ENCODE data around the gene ALOXE3.

The ALOXE3 gene

DNA sequence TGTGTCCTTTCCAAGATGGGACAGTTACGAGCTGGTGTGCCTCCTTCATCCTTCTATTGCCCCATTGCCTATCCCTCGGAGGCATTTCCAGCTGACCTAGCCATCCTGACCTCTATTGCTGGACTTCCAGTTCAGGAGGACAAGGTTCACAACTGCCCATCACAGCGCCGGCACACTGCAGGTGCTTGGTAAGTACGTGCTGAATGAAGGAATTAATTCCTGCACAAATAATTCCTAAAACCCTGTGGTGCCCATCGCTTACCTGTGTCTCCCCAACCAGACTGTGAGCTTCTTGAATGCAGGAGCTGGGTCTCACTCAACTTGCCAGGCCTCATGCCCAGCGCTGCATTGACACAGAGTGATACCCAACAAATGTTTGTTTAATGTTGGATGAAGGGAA is 66.5 kb downstream of the ALOXE3 start:
- no peak for DNase-seq (ENCODE audit: low read depth, low spot score)

DNA sequence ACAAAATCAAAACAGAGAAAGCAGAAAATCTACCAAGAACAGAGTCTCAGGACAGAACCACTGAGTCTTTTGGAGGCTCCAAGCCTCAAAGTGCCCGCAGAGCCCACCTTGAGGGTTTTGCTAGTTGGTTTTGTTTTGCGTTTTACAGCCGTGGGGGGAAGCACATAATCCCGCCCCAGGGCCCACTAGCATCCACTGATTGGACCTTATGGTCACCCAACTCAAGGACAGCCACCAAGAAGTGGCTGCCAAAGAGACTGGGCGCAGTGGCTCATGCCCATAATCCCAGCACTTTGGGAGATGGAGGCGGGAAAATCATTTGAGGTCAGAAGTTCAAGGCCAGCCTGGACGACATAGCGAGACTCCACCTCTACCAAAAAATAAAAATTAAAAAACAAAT is 69.6 kb downstream of the ALOXE3 start:
- no peak for DNase-seq (ENCODE audit: low read depth, low spot score)

DNA sequence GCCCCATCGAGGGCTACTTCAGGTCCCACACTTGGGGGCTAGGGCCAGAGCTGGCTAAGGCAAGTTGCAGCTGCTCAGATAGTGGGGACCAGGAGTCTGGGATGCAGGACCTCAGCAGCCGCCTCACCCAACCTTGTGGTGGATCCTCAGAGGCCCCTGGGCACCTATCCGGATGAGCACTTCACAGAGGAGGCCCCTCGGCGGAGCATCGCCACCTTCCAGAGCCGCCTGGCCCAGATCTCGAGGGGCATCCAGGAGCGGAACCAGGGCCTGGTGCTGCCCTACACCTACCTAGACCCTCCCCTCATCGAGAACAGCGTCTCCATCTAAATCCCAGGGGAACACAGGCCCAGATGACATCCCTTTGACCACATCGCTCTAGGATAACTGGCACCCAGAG is 70.1 kb downstream of the ALOXE3 start:
- no peak for DNase-seq (ENCODE audit: low read depth, low spot score)

DNA sequence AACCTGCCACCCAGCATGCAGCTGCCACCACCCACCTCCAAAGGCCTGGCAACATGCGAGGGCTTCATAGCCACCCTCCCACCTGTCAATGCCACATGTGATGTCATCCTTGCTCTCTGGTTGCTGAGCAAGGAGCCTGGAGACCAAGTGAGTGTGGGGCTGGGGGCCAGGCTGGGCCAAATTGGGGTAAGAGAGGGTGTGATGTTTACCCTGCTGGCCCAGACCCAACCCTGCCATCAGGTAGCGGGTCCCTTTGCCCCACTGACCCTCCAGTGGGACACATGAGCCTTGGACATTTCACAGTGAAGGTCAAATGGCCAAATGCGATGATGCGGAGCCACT is 70.6 kb downstream of the ALOXE3 start:
- DNase-seq (ENCODE audit: low read depth, low spot score) = no peak

DNA sequence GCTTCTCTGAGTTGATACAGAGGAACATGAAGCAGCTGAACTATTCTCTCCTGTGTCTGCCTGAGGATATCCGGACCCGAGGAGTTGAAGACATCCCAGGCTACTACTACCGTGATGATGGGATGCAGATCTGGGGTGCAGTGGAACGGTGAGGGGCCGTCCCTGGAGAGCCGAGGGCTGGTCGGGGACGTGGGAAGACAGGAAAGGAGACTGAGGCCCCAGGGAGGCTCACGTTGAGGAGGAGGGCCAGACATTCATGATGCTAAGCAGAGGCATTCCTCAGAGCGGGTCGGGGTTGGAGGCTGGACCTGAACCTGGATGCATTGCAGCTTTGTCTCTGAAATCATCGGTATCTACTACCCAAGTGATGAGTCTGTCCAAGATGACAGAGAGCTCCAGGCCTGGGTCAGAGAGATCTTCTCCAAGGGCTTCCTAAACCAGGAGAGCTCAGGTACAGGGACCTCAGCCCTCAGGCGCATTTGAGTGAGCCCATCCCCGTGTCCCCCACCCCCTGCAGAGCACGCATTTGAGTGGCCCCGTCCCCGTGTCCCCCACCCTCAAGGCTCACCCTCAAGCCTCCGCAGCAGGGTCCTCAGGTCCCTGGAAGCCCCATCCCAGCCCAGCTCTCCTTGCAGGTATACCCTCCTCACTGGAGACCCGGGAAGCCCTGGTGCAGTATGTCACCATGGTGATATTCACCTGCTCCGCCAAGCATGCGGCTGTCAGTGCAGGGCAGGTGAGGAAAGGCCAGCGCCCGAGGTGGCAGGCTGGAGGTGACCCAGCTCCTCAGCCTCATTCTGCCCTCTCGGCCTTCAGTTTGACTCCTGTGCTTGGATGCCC is 71.2 kb downstream of the ALOXE3 start:
- no peak for DNase-seq (ENCODE audit: low read depth, low spot score)

DNA sequence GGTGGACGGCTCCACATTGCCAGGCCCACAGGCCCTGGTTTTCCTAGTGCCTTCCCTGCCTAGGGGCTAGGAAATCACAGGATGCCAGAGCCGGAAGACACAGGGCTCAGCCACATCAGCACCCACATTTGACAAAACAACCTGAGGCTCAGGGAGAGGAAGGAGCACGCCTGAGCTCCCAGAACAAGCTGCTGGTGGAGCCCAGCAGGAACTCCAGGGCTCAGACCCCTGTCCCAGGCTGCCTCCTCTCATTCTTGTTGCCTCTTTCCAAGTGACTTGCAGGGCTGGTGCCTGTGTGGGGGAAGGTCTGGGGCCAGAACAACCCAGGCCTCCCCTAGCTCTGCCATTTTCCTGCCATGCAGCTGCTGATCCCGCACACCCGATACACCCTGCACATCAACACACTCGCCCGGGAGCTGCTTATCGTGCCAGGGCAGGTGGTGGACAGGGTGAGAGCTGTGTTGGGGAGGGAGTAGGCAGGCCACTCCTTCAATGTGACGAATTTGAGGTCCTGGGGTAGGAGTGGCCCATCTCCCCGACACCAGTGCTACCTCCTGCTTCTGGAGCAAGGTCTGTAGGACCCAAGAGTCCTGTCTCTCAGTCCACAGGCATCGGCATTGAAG is 71.9 kb downstream of the ALOXE3 start:
- no peak for DNase-seq (ENCODE audit: low read depth, low spot score)

Data from activated CD4-positive, CD25-positive, alpha-beta regulatory T cell treated with anti-CD3 and anti-CD28 coated beads, Interleukin-2, amount 50 U/mL, for 16 hours (primary cell).